Stimulated activated CD8-positive, alpha-beta memory T cell treated with anti-CD3 and anti-CD28 coated beads, Interleukin-12 subunit alpha, Interleukin-12 subunit beta, amount 100 ng/mL, for 24 hours (primary cell): Measurements from ENCODE around the gene ATP6V1E1.

Source experiments
- DNase-seq: peaks from one replicate; pipeline ENCODE4 v3.0.0-alpha.2; 2020; ENCODE audit errors: extremely low read depth

ATP6V1E1 gene

GRCh38 chr22:17633998-17634323 is 5.4 kb upstream of the ATP6V1E1 start:
- DNase-seq, result no peak

GRCh38 chr22:17633217-17633997 is 4.9 kb upstream of the ATP6V1E1 start:
- no peak for DNase-seq

GRCh38 chr22:17631076-17631565 is 2.6 kb upstream of the ATP6V1E1 start:
- DNase-seq, result no peak

GRCh38 chr22:17629641-17630040 is 1.1 kb upstream of the ATP6V1E1 start:
- no peak for DNase-seq

- no peak for DNase-seq
These were observed 582 bp upstream of the ATP6V1E1 start for GRCh38 chr22:17629173-17629489.

- no peak for DNase-seq
These were observed 566 bp downstream of the ATP6V1E1 start for GRCh38 chr22:17627961-17628405.

GRCh38 chr22:17613280-17613679 is 15.3 kb downstream of the ATP6V1E1 start:
- no peak for DNase-seq

- DNase-seq, result no peak
These were observed 16.5 kb downstream of the ATP6V1E1 start for GRCh38 chr22:17612057-17612456.

- no peak for DNase-seq
These were observed 20.5 kb downstream of the ATP6V1E1 start for GRCh38 chr22:17607891-17608521.

- no peak for DNase-seq
These were observed 22.1 kb downstream of the ATP6V1E1 start for GRCh38 chr22:17606496-17606895.

- no peak for DNase-seq
These were observed 24.9 kb downstream of the ATP6V1E1 start for GRCh38 chr22:17603668-17604067.

GRCh38 chr22:17601031-17601430 is 27.5 kb downstream of the ATP6V1E1 start:
- no peak for DNase-seq

- DNase-seq, result no peak
These were observed 30.2 kb downstream of the ATP6V1E1 start for GRCh38 chr22:17598318-17598717.

- DNase-seq, result no peak
These were observed 31.3 kb downstream of the ATP6V1E1 start for GRCh38 chr22:17597217-17597616.

- no peak for DNase-seq
These were observed 32.3 kb downstream of the ATP6V1E1 start for GRCh38 chr22:17596226-17596625.

GRCh38 chr22:17592201-17592600 is 36.3 kb downstream of the ATP6V1E1 start:
- no peak for DNase-seq

GRCh38 chr22:17590586-17590985 is 38.0 kb downstream of the ATP6V1E1 start:
- no peak for DNase-seq

- no peak for DNase-seq
These were observed 38.7 kb downstream of the ATP6V1E1 start for GRCh38 chr22:17589810-17590375.

- no peak for DNase-seq
These were observed 39.9 kb downstream of the ATP6V1E1 start for GRCh38 chr22:17588606-17589005.

- no peak for DNase-seq
These were observed 40.9 kb downstream of the ATP6V1E1 start for GRCh38 chr22:17587629-17588028.

- no peak for DNase-seq
These were observed 41.6 kb downstream of the ATP6V1E1 start for GRCh38 chr22:17586831-17587440.

- DNase-seq, result no peak
These were observed 45.4 kb downstream of the ATP6V1E1 start for GRCh38 chr22:17583151-17583550.

- no peak for DNase-seq
These were observed 46.9 kb downstream of the ATP6V1E1 start for GRCh38 chr22:17581631-17582030.
